ENCODE data around the gene SP110. TPM values are rescaled to one million over a fixed set of nuclear protein-coding genes. Genes with fewer than 3 reads are reported as not detected.

The SP110 gene
- total and polyA plus RNA-seq, 2 of the 8 experiments (the other 6 are each of a cell fraction or from before 2014, with no cell fraction given), result 3.1 to 7.1 TPM

DNA sequence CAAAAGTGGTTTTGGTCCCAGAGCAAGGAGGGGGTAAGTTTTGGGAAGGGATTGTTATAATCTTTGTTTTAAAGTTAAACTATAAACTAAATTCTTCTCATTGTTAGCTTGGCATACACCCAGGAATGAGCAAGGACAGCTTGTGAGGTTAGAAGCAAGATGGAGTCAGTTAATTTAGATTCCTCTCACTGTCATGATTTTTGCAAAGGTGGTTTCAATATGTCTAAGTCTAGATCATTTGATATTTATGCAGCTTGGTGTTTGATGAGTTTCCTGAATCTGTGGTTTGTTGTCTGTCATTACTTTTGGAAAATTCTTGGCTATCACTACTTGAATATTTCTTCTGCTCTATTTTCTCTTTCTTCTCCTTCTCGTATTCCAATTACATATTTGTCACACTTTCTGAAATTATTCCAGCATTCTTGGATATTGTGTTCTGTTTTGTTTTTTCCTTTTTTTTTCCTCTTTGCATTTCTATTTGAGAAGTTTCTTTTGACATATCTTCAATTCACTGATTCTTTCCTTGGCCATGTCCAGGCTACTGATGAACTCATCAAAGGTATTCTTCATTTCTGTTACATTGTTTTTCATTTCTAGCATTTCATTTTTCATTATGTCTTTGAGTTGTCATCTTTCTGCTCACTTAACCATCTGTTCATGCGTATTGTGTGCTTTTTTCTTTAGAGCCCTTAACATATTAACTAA lies 10.9 kb upstream of the SP110 start:
- no peak overlapping the region for H3K18ac ChIP-seq (ENCODE audit: extremely low read depth, low read length)
- no peaks in the 10 kb centered on the region; a peak in 1 of 4 replicates for H3K9me3 ChIP-seq (ENCODE audit: insufficient read depth in 2 of 2, low read depth in 1 of 2, low read length in 1 of 2)
- H3K4me1 ChIP-seq (replicated peaks in 1 of 4; ENCODE audit: control insufficient read depth in 3 of 4, insufficient read depth in 4 of 4, low read length in 3 of 4), result peaks cover 0 to 3% (median 0%) of the 10 kb centered on the region in 4 experiments; a peak in 1 of 7 replicates
- no peaks in the 10 kb centered on the region for H3K79me1 ChIP-seq (ENCODE audit: low read depth, low read length)
- H3K36me3 ChIP-seq (ENCODE audit: control insufficient read depth in 2 of 4, insufficient read depth in 4 of 4, low read length in 3 of 4), result no peaks in the 10 kb centered on the region; a peak in 1 of 8 replicates
- FAIRE-seq (no peak), DNase-seq (ENCODE audit: low read depth in 1 of 2, low spot score in 2 of 2) (no peak)
- no peak overlapping the region for H2AFZ ChIP-seq (ENCODE audit: low read length)
- H2BK12ac ChIP-seq (ENCODE audit: low read depth, low read length), result no peak overlapping the region
- H2BK15ac ChIP-seq (ENCODE audit: low read length), result no peak overlapping the region
- H4K8ac ChIP-seq (ENCODE audit: extremely low read depth, insufficient read depth, low read length), result no peak overlapping the region
- no peak overlapping the region for H2AK5ac ChIP-seq (ENCODE audit: low read depth, low read length)
- no peak overlapping the region for H3K4me3 ChIP-seq (ENCODE audit: extremely low read depth in 1 of 4, insufficient read depth in 2 of 4, low read depth in 3 of 4, low read length in 4 of 4)
- H4K20me1 ChIP-seq (replicated peaks in 1 of 2; ENCODE audit: control insufficient read depth in 1 of 2, insufficient read depth in 2 of 2, low read length in 2 of 2), result no peaks in the 10 kb centered on the region
- H2BK5ac ChIP-seq (ENCODE audit: low read depth, low read length), result peak overlapping the region; percentile 2; the same call in 1 of the 2 replicates
- no peak overlapping the region for H3K9ac ChIP-seq (replicated peaks in 1 of 4; ENCODE audit: extremely low read depth in 1 of 4, low read depth in 3 of 4, low read length in 3 of 4)
- 90% methylated on average over 2 of the region's 2 CpGs; no CpG with 5 or more reads in 1 of the 2 experiments for WGBS, 2 experiments (ENCODE audit: extremely low coverage in 1 of 2, insufficient coverage in 1 of 2, insufficient read length in 1 of 2, insufficient replicate concordance in 2 of 2, low coverage in 1 of 2, low lambda C conversion rate in 2 of 2, missing lambda C conversion rate in 1 of 2)
- H3K79me2 ChIP-seq (ENCODE audit: control insufficient read depth in 1 of 2, insufficient read depth in 2 of 2, low read length in 2 of 2), result no peaks in the 10 kb centered on the region
- no peak overlapping the region for H3K27ac ChIP-seq (ENCODE audit: low read depth, low read length)
- no peak overlapping the region for H3K14ac ChIP-seq (ENCODE audit: insufficient read length)
- H3K27me3 ChIP-seq (replicated peaks in 1 of 4; ENCODE audit: control insufficient read depth in 3 of 4, extremely low read depth in 1 of 4, insufficient read depth in 3 of 4, low read length in 3 of 4), result no peaks in the 10 kb centered on the region
- no peaks in the 10 kb centered on the region for H3K23me2 ChIP-seq (ENCODE audit: low read depth, low read length)
- CTCF ChIA-PET (ENCODE audit: partially characterized antibody), result interaction anchor here (0.9 kb wide), 1 partner anchor 68 kb away, joined by 3 read pairs; no protein-coding TSS in a partner anchor
- POLR2A ChIA-PET (ENCODE audit: partially characterized antibody), result no interaction called here
- H4K91ac ChIP-seq (replicated peaks; ENCODE audit: insufficient read length, low read length), result no peak overlapping the region
- H2BK20ac ChIP-seq (ENCODE audit: low read length), result no peak overlapping the region
- no peak overlapping the region for H4K5ac ChIP-seq (ENCODE audit: insufficient read length, low read depth, low read length)
- H3K4ac ChIP-seq (replicated peaks; ENCODE audit: insufficient read length, low read depth, low read length), result no peak overlapping the region
- H3K4me2 ChIP-seq (ENCODE audit: insufficient read depth in 1 of 2, low read depth in 2 of 2, low read length in 2 of 2), result no peak overlapping the region
- no peak overlapping the region for H2BK120ac ChIP-seq (replicated peaks; ENCODE audit: low read depth, low read length)
- H3K56ac ChIP-seq (replicated peaks; ENCODE audit: insufficient read length, low read depth, low read length), result no peak overlapping the region
- no peak overlapping the region for H3K23ac ChIP-seq (ENCODE audit: insufficient read length)
- TF ChIP-seq RFX5 (IDR thresholded peaks at IDR 0.05; ENCODE audit: borderline replicate concordance, low read depth, low read length), result no peak
- no peak for TF ChIP-seq YY1 (IDR thresholded peaks at IDR 0.05; ENCODE audit: low read depth, low read length)
- no peak for TF ChIP-seq SIN3A (conservative IDR thresholded peaks at IDR 0.05 in 1 of 2, IDR thresholded peaks at IDR 0.05 in 1 of 2; ENCODE audit: low read depth in 1 of 2, low read length in 2 of 2)
